Suprapubic skin (tissue), 4 donors: Measurements from ENCODE around the gene RTEL1.

Experiments used
- EP300 ChIP-seq: sonication (generic); formaldehyde crosslinking; IDR thresholded peaks from one replicate; pipeline ENCODE4 v1.6.1; 2017; ENCODE audit warnings: antibody characterized with exemption
- POLR2A ChIP-seq, 2 donors: fragments of 450-650 bp; IDR thresholded peaks; one replicate each; pipeline ENCODE4 v1.6.1; 2017; ENCODE audit warnings: antibody characterized with exemption in 2 of 2, mild to moderate bottlenecking in 2 of 2, moderate library complexity in 2 of 2
- POLR2AphosphoS5 ChIP-seq, 3 donors: sonication (generic); formaldehyde crosslinking; IDR thresholded peaks; one replicate each; pipeline ENCODE4 v1.6.1; 2017; ENCODE audit warnings: antibody characterized with exemption in 3 of 3
- TF ChIP-seq, protein P1 (sequence below), 2 donors: fragments of 200-600 bp in 1 of 2; fragments of 450-650 bp in 1 of 2; sonication (generic) in 1 of 2; IDR thresholded peaks; one replicate each; pipeline ENCODE4 v1.5.1; 2016 to 2019; ENCODE audit warnings: antibody characterized with exemption in 2 of 2, mild to moderate bottlenecking in 1 of 2, moderate library complexity in 1 of 2

DNA sequence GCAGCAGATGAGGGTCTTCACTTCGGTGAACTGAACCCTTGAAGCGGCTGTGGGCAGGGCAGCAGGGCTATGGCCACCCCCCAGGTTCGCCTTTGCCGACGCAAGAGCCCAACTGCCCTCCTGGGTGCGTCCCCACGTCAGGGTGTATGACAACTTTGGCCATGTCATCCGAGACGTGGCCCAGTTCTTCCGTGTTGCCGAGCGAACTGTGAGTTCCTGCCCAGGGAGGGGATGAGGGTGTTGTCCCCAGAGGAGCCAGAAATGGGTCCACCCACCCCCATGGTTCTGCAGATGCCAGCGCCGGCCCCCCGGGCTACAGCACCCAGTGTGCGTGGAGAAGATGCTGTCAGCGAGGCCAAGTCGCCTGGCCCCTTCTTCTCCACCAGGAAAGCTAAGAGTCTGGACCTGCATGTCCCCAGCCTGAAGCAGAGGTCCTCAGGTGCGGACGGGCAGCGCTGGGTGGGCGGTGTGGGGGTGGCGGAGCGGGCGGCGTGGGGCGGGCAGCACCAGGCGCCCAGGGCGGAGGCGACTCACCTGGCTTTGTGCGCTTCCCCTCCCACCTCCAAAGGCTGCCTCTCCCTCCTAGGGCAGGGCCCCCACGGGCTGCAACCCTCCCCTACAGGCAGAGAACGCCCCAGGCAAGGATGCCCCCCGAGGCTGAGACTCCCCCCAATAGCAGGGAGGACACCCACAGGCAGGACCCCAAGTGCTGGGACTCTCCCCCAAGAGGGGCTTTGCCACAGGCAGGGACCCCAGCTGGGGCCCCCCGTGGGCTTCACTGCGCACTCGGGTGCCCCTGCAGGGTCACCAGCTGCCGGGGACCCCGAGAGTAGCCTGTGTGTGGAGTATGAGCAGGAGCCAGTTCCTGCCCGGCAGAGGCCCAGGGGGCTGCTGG is 32.1 kb downstream of the RTEL1 start:
- TF ChIP-seq, protein P1, sequence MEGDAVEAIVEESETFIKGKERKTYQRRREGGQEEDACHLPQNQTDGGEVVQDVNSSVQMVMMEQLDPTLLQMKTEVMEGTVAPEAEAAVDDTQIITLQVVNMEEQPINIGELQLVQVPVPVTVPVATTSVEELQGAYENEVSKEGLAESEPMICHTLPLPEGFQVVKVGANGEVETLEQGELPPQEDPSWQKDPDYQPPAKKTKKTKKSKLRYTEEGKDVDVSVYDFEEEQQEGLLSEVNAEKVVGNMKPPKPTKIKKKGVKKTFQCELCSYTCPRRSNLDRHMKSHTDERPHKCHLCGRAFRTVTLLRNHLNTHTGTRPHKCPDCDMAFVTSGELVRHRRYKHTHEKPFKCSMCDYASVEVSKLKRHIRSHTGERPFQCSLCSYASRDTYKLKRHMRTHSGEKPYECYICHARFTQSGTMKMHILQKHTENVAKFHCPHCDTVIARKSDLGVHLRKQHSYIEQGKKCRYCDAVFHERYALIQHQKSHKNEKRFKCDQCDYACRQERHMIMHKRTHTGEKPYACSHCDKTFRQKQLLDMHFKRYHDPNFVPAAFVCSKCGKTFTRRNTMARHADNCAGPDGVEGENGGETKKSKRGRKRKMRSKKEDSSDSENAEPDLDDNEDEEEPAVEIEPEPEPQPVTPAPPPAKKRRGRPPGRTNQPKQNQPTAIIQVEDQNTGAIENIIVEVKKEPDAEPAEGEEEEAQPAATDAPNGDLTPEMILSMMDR (IDR thresholded peaks at IDR 0.05), result no peak
- TF ChIP-seq POLR2A (IDR thresholded peaks at IDR 0.05) (no peak), POLR2AphosphoS5 (IDR thresholded peaks at IDR 0.05) (no peak), EP300 (no peak)
